22Rv1 (cell line): ENCODE measurements around the gene NPL.

Experiments used
- H3K27ac ChIP-seq: fragments of 450-650 bp; 2 replicates; pipeline ENCODE4 v1.5.1; 2017
- CTCF ChIP-seq: fragments of 450-650 bp; IDR thresholded peaks from 2 replicates; pipeline ENCODE4 v1.5.1; 2017; ENCODE audit warnings: mild to moderate bottlenecking
- ZFX ChIP-seq: fragments of 450-650 bp; IDR thresholded peaks from 2 replicates; pipeline ENCODE4 v1.6.1; 2017; ENCODE audit warnings: antibody characterized with exemption, borderline replicate concordance

NPL gene

GRCh38 chr1:182781841-182782586, 7.6 kb upstream of the NPL start:
- H3K27ac ChIP-seq, result no peak overlapping the region
- TF ChIP-seq ZFX (no peak), CTCF (peak; percentile 91)

GRCh38 chr1:182782587-182782913, 7.0 kb upstream of the NPL start:
- H3K27ac ChIP-seq, result no peak overlapping the region
- TF ChIP-seq CTCF, result peak; percentile 65
- no peak for TF ChIP-seq ZFX

DNA sequence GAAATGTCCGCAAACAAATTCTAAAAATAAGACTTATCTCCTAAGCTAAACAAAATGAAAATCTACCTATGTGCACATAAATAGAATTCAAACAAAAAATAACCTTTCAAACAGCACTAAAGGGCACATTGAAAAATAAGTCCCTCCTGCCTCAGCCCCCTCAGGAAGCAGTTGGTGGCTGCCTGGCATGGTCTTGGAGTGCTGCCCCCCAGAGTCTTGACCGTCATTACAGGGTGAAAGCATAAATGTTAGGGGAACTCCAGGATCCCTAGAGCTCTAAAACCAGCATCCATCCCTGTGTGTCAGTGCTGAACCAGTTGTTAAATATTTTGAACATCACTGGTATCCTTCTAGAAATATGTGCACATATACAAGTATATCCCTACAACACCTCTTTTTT, 6.5 kb upstream of the NPL start:
- TF ChIP-seq CTCF (no peak), ZFX (no peak)
- no peak overlapping the region for H3K27ac ChIP-seq

GRCh38 chr1:182784556-182785171, 4.9 kb upstream of the NPL start:
- no peak overlapping the region for H3K27ac ChIP-seq
- TF ChIP-seq CTCF (peak; percentile 93), ZFX (no peak)

- no peak overlapping the region for H3K27ac ChIP-seq
- no peak for TF ChIP-seq ZFX
- TF ChIP-seq CTCF, result no peak
Observed at GRCh38 chr1:182785181-182785580, 4.4 kb upstream of the NPL start.

DNA sequence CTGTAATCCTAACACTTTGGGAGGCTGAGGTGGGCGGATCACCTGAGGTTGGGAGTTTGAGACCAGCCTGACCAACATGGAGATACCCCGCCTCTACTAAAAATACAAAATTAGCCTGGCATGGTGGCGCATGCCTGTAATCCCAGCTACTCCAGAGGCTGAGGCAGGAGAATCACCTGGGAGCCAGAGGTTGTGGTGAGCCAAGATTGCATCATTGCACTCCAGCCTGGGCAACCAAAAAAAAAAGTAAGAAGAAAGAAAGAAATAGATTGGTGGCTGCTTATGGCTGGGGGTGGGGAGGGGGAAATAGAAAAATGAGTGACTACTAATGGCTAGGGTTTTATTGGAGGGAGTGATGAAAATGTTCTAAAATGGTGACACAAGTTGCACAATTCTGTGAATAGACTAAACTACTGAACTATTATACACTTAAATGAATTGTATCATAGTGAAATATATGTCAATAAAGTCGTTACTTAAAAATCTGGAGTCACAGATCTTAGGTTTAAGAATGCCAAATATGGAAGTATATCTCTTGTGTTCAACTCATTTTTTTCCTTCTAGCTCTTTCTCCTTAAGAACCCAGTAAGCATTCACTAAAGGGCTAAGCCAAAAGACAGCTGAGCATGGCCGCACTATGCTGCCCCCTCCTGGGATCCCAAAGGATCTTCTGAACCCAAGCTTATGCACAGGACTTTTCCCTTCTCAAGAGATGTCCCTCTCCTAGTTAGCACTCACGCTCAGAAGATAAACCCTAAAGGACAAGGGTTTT, 3.2 kb upstream of the NPL start:
- TF ChIP-seq CTCF (peak; percentile 96), ZFX (no peak)
- H3K27ac ChIP-seq, result no peak overlapping the region

- TF ChIP-seq CTCF, result peak; percentile 56
- TF ChIP-seq ZFX, result no peak
- H3K27ac ChIP-seq, result no peak overlapping the region
Observed at GRCh38 chr1:182786995-182787324, 2.6 kb upstream of the NPL start.
